GM12864 (cell line): ENCODE measurements around the gene ZACN.

Source experiments
- DNase-seq: peaks from one replicate; pipeline ENCODE4 v3.0.0-alpha.2; 2011; ENCODE audit warnings: low read depth
- H3K4me3 ChIP-seq: 2 replicates; pipeline ENCODE4 v1.5.1; 2011; ENCODE audit warnings: mild to moderate bottlenecking, low read depth, low read length, control low read depth
- TF ChIP-seq, protein P1 (sequence below): IDR thresholded peaks from 2 replicates; pipeline ENCODE4 v1.5.1; 2011; ENCODE audit warnings: low read depth, mild to moderate bottlenecking, moderate library complexity, low read length, control low read depth, inconsistent platforms; ENCODE audit errors: missing control alignments

The ZACN gene

GRCh38 chr17:76122431-76123190 lies 43.6 kb downstream of the ZACN start:
- TF ChIP-seq, protein P1, sequence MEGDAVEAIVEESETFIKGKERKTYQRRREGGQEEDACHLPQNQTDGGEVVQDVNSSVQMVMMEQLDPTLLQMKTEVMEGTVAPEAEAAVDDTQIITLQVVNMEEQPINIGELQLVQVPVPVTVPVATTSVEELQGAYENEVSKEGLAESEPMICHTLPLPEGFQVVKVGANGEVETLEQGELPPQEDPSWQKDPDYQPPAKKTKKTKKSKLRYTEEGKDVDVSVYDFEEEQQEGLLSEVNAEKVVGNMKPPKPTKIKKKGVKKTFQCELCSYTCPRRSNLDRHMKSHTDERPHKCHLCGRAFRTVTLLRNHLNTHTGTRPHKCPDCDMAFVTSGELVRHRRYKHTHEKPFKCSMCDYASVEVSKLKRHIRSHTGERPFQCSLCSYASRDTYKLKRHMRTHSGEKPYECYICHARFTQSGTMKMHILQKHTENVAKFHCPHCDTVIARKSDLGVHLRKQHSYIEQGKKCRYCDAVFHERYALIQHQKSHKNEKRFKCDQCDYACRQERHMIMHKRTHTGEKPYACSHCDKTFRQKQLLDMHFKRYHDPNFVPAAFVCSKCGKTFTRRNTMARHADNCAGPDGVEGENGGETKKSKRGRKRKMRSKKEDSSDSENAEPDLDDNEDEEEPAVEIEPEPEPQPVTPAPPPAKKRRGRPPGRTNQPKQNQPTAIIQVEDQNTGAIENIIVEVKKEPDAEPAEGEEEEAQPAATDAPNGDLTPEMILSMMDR: no peak
- H3K4me3 ChIP-seq: no peak overlapping the region
- DNase-seq: no peak

- H3K4me3 ChIP-seq: no peak overlapping the region
- no peak for DNase-seq
- TF ChIP-seq, protein P1: no peak
Measured at GRCh38 chr17:76123191-76123499, 44.2 kb downstream of the ZACN start.

GRCh38 chr17:76123749-76124581 lies 45.0 kb downstream of the ZACN start:
- TF ChIP-seq, protein P1: peak; percentile 32
- H3K4me3 ChIP-seq: no peak overlapping the region
- DNase-seq: no peak

GRCh38 chr17:76124582-76125390 lies 45.8 kb downstream of the ZACN start:
- TF ChIP-seq, protein P1: peak; percentile 55
- no peak for DNase-seq
- H3K4me3 ChIP-seq: no peak overlapping the region

DNA sequence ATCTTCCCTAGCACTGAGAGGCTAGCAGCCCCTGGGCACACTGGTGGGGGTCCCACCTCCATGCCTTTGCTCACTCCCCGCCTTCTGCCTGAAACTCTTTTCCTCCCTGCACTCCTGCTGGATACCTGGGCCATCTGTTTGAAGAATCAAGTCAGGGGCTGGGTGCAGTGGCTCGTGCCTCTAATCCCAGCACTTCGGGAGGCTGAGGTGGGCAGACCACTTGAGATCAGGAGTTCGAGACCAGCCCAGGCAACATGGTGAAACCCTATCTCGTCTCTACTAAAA lies 46.4 kb downstream of the ZACN start:
- TF ChIP-seq, protein P1: no peak
- no peak for DNase-seq
- no peak overlapping the region for H3K4me3 ChIP-seq

DNA sequence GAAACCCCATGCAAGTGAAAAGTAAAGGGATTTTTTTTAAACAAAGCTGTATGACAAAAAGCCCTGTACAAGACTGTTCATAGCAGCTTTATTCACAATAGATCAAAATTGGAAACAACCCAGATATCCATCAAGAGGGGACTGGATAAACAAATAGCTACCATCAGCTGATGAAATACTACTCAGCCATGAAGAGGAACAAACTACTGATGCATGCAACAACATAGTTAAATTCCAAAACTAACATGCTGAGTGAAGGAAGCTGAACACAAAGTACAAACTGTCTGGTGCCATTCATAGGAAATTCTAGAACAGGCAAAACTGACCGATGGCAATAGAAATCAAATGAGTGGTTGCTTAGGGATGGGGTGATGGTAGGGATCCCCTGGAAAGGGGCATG lies 46.9 kb downstream of the ZACN start:
- no peak overlapping the region for H3K4me3 ChIP-seq
- TF ChIP-seq, protein P1: no peak
- no peak for DNase-seq
